GM18951 (cell line): Measurements from ENCODE around the gene SLC12A9.

Experiments
- POLR2A ChIP-seq: IDR thresholded peaks from 4 replicates; pipeline ENCODE4 v1.6.1; 2011; ENCODE audit warnings: mild to moderate bottlenecking; ENCODE audit not compliant: insufficient read length, insufficient read depth; ENCODE audit errors: extremely low read depth
- in situ Hi-C: fragments of 300-500 bp; cut with MboI; formaldehyde crosslinking; loops from one replicate; pipeline ENCODE4 v1.12.0; 2022; ENCODE audit warnings: low sequenced_read_pairs, mixed read lengths, inconsistent platforms; ENCODE audit not compliant: unreplicated experiment

Gene SLC12A9

DNA sequence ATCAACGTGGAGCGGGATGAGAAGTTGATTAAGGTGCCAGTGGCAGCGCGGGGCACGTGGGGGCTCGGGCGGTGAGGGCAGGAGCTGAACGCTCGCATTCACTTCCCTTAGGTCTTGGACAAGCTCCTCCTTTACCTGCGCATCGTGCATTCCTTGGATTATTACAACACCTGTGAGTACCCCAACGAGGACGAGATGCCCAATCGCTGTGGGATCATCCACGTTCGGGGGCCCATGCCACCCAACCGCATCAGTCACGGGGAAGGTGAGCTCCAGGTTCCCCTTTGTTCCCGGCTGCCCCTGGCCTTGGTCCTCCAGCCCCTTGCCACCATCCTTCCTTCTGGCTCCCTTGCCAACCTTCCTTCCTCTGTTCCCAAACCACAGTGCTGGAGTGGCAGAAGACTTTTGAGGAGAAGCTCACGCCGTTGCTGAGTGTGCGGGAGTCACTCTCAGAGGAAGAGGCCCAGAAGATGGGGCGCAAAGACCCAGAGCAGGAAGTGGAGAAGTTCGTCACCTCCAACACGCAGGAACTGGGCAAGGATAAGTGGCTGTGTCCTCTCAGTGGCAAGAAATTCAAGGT, 34.5 kb downstream of the SLC12A9 start:
- in situ Hi-C loops = no loop called here
- TF ChIP-seq POLR2A = no peak

DNA sequence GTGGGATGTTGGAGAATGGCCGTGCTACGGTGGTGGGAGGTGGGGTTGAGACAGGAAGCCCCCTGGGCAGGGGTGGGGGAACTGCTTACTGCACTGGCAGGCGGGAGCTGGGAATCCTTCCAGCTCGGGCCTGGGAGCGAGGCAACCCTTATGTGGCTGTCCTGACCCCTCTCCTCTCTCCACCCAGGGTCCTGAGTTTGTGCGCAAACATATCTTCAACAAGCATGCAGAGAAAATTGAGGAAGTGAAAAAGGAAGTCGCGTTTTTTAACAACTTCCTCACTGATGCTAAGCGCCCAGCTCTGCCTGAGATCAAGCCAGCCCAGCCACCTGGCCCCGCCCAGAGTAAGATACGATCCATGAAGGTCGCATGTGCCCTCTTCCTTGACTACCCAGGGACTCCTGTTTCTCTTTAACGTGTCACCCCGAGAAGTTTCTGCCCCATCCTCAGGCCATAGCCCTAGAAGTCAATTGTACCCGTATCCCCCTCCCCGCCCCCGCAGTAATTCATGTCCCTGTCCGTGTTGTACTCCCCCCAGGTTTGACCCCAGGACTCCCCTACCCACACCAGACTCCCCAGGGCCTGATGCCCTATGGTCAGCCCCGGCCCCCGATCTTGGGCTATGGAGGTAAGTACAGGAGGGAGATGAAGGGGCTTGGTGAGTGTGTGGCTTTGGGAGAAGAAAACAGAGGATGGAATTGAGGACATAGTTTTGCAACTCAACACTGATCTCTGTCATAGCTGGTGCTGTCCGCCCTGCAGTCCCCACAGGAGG, 35.2 kb downstream of the SLC12A9 start:
- in situ Hi-C loops = no loop called here
- TF ChIP-seq POLR2A = peak; percentile 50

GRCh38 chr7:100888291-100888987, 35.9 kb downstream of the SLC12A9 start:
- in situ Hi-C loops = no loop called here

GRCh38 chr7:100888988-100889750, 36.7 kb downstream of the SLC12A9 start, which contains the start of gene UFSP1:
TSS of gene UFSP1 (minus strand) at chr7:100889715. CDS start at chr7:100889271, 444 bp downstream.
- TF ChIP-seq POLR2A = peak; percentile 80
- in situ Hi-C loops = no loop called here

More at GRCh38 chr7:100888291-100888987, 35.9 kb downstream of the SLC12A9 start:
- no peak for TF ChIP-seq POLR2A

DNA sequence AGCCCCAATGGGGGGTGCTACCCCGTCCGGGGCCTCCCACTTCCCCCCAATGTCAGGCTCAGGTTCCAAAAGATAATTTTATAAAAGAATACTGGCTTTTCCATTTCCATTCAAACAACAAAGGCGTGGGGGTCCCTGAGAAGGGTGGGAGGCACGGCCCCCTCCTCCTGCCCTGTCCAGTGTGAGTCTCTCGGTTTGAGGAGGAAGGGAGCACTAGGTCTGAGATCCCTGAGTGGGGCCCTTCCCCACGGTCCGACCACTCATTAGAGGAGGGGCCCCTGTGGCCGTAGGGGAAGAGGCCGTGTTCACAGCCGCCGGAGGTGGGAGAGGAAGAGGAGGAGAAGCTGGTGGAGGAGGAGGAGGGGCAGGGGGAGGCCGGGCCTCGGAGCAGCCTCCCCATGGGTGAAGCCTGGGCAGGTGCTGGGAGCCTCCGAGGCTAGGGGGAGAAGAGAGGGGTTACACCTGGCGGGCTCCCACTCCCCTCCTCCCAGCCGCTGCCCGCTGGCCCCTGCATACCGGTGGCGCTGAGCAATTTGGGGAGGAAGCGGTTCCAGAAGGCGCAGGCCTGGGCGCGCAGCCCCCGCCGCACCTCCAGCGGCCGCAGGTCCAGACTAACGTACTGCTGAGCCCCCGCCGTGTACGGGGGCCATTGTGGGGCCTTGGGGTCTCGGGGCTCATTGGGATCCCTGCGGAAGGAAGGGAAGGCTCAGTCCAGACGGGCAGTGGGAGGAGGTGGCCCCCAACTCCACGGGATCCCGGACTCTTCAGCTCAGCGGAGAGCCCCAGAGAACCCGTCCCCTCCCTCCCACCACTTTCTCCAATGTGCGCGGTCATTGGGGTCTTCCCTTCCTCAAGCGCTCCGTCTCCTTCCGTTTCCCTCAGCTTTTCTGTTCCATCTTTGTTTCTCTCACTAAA, 38.4 kb downstream of the SLC12A9 start:
- no peak for TF ChIP-seq POLR2A
- in situ Hi-C loops = loop anchor here (5.0 kb wide), 1 partner anchor 161 kb away; no protein-coding TSS in a partner anchor

GRCh38 chr7:100891568-100892247, 39.2 kb downstream of the SLC12A9 start:
- no peak for TF ChIP-seq POLR2A
- in situ Hi-C loops = loop anchor here (5.0 kb wide), 1 partner anchor 161 kb away; no protein-coding TSS in a partner anchor

DNA sequence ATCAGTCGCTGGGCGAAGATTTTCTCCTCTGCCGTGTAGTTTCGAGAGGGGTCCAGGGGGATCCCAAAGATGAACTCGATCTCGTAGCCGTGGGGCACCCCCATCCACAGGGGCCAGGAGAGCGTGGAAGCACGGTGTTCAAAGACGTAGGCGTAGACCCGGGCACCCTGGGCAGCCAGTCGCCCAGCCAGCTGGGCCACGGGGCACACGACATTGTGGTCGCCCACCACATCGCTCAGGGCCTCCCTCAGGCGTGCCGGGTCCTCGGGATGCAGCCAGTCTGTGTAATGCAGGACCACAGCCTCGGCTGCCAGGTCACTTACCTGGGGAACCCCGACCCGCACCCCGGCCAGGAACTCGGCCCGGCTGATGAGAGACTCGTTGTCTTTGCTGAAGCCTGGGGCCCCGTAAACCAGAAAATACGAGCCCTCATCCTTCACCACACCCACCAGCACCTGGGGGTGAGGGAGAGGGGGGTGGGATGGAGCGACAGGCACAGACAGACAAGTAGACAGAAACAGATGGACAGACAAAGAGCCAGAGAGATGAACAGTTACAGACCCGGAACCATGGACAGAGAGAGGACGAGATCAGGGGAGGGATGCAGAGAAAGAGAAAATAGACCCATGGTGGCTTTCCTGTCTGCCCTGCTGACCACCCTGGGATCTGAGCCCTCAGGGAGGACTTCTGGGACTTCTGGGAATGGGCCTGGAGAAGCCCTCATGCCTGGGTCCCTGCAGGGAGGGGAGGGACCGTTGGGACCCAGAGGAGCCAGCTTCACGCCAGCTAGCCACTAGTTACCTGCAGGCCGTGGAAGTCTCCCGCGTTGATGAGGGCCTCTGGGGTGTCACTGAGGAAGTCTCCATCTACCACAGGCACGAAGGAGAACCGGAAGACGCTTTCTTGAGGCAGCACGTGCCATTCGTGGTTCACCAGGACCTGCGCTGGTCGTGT, 40.1 kb downstream of the SLC12A9 start:
- in situ Hi-C loops = loop anchor here (5.0 kb wide), 1 partner anchor 160 kb away; no protein-coding TSS in a partner anchor
- TF ChIP-seq POLR2A = no peak

GRCh38 chr7:100893318-100893895, 40.9 kb downstream of the SLC12A9 start:
- TF ChIP-seq POLR2A = no peak
- in situ Hi-C loops = loop anchor here (5.0 kb wide), 1 partner anchor 159 kb away; no protein-coding TSS in a partner anchor

GRCh38 chr7:100893910-100894721, 41.6 kb downstream of the SLC12A9 start:
- in situ Hi-C loops = loop anchor here (5.0 kb wide), 1 partner anchor 158 kb away; no protein-coding TSS in a partner anchor
- no peak for TF ChIP-seq POLR2A
